H7 (cell line): ENCODE data around the gene MINPP1. TPM values are rescaled to one million over a fixed set of nuclear protein-coding genes. Genes with fewer than 3 reads are reported as not detected.

Experiments
- DNase-seq: peaks from one replicate; pipeline ENCODE4 v3.0.0; 2012
- H3K27me3 ChIP-seq: 2 replicates; pipeline ENCODE4 v1.6.0; 2011; ENCODE audit warnings: mild to moderate bottlenecking, low read length; ENCODE audit not compliant: control insufficient read depth, insufficient read depth
- H3K36me3 ChIP-seq: replicated peaks from 2 replicates; pipeline ENCODE4 v1.5.1; 2011; ENCODE audit warnings: low read length; ENCODE audit not compliant: control insufficient read depth, insufficient read depth
- H3K4me3 ChIP-seq: 2 replicates; pipeline ENCODE4 v1.5.1; 2011; ENCODE audit warnings: low read depth, mild to moderate bottlenecking, control low read depth, low read length, moderate library complexity; ENCODE audit not compliant: insufficient read depth
- total RNA-seq: library from RNA; depleted of rRNA; stranded (reverse); fragments of >200 nt; shearing (Covaris generic); gene quantifications from 2 replicates; pipeline ENCODE4 v1.2.3, GENCODE V29; 2014; rRNA removed

MINPP1 gene
- total RNA-seq, 1 experiment from 2014 or later: 23.7 TPM

GRCh38 chr10:87598700-87599099 lies 94.0 kb downstream of the MINPP1 start:
- H3K27me3 ChIP-seq: no peaks in the 10 kb centered on the region
- H3K4me3 ChIP-seq: no peak overlapping the region
- DNase-seq: no peak
- H3K36me3 ChIP-seq: no peaks in the 10 kb centered on the region

- DNase-seq: no peak
- no peak overlapping the region for H3K4me3 ChIP-seq
- H3K27me3 ChIP-seq: no peaks in the 10 kb centered on the region
- no peaks in the 10 kb centered on the region for H3K36me3 ChIP-seq
These were observed 95.9 kb downstream of the MINPP1 start for GRCh38 chr10:87600581-87600980.

Other genes starting within 250 kb of the MINPP1 start
- gene NUTM2D, start 147.1 kb upstream of the MINPP1 start, total RNA-seq: 1.4 and 3.4 TPM in 2 replicates
- 25.3 and 25.8 TPM in 2 replicates for gene PAPSS2, start 155.0 kb downstream of the MINPP1 start, total RNA-seq